HG03442 (cell line): ENCODE measurements around the gene NANOS3.
"Not testable (repeated sequence)": the region's sequence is repeated elsewhere in the genome, so short reads cannot be mapped to it uniquely, and the experiment has no call there.

Source experiments
- ATAC-seq: cut with Tn5 transposase; IDR thresholded peaks from one replicate; pipeline ENCODE4 v1.9.1; 2021; ENCODE audit warnings: mild to moderate bottlenecking, moderate library complexity; ENCODE audit not compliant: unreplicated experiment

The NANOS3 gene

DNA sequence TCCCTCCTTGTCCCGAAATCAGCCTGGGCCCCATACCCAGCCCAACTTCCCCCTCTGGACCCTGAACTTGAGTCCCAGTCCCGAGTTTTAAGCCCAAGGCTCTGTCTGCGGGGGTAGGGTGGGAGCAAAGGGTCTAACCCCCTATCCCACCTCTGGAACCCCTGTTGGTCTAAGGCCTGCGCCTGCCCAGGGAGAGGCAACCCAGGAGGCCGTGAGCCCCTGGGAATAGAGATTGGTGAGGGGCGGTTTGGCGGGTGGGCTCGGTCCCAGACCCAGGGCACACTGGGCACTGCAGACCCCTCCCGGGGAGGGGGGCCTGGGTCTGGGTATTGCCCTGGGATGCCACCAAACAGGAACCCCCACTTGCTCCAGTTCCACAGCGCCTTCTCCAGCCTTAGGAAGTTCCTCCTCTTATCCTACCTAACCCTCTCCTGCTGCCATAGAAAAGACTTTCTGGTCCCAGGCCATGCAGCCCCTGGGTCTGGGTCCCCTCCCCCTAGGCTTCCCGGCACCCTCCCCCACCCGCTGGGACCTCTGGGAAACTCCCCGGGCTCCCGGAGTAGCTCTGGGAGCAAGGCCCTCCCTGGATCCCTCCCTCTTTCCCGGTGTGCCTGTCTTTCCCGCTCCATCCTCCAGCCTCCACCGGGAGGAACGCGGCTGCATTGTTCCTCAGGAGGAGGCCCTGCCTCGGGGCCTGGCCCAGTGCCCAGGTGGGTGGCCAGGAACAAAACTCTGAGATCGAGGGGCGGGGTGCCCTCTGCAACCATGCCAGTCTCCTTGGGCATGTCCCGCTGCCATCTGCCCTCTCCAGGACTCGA is 33.6 kb upstream of the NANOS3 start:
- ATAC-seq = no peak

DNA sequence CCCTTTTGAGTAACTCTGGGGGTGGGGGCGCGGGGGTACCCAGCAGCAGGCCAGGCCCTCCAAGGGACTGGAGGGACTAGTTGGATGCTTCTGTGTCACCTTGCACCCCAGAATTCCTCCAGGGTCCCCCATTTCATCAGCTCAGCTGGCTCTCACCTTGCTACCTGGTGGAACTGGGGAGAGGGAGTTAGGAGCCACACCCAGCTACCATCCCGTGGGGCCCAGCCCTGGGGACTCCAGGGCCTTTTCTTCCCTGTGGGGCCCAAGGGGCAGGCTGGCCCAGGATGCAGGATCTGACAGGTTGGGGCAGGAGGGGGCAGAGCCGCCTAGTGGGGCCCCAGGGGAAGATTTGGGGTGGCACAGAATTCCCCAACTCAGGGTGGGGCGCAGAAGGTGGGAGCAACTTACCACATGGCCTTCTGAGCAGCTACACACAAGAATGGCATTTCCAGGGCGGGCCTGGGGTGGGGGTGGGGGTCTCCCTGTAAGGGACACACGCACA is 32.8 kb upstream of the NANOS3 start:
- no peak for ATAC-seq

DNA sequence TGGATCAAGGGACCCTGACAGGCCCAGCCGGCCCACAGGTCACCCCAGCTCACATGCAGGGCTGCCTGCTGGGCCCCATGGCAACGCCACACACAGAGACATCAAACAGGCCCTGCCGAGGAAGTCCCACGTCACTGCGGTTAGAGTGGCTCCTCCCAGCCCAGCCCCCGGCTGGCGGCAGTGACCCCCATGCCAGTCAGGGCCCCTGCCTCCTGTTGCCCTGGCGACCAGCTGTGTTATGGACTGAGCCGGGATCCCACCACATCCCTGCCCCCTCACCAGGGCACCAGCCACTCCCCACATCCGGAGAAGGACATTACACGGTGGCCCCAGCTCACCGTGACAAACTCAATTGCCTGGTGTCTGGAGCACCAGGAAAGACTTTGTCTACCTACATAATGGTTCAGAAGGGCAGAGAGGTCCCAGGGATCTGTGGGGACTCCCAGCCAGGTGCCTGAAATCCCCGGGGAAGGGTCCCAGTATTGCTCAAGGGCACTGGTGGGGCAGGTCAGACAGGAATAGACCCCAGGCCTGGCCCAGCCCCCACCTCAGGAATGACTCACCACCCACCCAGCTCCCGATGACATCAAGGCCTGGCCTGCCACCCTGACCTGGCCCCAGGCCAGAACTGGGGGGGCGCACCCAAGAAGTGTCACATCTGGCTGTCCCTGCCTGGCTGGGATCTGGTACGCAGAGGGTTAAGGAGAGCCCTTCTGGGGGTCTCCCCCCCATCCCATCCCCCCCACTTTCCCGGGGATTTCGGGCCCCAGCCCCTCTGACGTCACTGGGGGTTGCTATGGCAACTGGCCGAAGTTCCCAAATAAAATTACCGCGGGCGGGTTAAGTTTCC is 30.2 kb upstream of the NANOS3 start:
- peak; percentile 49 for ATAC-seq

GRCh38 chr19:13847407-13848339 is 29.3 kb upstream of the NANOS3 start:
- peak; percentile 24 for ATAC-seq

GRCh38 chr19:13848340-13848677 is 28.6 kb upstream of the NANOS3 start:
- ATAC-seq = no peak

- ATAC-seq = no peak
These were observed 27.9 kb upstream of the NANOS3 start for GRCh38 chr19:13848798-13849676.

DNA sequence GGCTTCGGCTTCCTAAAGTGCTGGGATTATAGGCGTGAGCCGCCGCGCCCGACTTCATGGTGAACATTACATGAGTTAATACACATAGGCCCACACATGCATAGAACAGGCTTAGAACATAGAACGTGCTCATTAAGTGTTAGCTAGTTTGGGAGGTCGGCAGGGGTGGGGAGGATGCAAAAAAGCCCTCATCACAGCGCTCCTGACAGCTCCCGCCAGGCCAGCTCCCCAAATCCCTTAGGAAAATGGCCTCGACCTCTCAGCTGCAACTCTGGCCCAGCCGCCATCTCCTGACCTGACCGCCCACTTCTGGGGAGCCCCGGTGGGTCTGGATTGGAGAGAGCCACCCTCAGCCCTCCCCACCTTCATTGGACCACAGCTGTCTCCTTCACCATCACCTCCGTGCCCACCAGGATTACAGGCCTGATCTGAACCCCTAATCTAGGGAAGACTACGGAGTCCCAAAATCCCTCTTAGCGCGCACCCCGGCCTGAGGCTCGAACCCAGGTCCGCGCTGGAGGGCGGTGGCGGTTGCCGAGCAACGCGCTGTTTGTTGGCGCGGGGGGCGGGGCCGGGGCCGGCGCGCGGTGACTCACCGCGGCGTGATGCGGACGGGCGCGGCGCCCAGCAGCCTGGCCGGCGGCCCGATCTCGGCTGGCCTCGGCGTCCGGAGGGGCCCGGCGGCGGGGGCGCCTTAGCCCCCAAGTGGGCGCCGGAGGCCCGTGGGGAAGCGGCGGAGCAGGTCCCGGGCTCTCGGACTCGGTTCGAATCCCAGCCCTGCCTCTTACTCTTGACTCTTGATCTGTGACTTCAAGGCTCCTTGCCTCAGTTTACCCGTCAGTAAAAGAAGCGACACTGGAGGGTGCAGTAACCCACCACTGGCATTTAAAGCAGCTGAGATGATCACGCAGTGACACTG is 26.7 kb upstream of the NANOS3 start:
- no peak for ATAC-seq

GRCh38 chr19:13850910-13851733 is 25.8 kb upstream of the NANOS3 start:
- no peak for ATAC-seq

DNA sequence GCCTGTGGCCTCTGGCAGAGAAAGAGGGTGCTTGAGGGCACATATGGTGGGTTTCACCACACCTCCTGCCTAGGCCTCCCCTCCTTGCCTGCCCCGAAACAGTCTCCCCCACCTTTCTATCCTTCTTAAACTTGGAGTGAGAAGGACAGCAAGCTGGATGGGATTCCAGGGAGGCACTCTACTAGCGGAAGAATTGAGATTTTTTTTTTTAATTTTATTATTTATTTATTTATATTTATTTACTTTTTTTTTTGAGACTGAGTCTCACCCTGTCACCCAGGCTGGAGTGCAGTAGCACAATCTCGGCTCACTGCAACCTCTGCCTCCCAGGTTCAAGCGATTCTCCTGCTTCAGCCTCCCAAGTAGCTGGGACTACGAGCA is 25.2 kb upstream of the NANOS3 start:
- ATAC-seq = not testable (repeated sequence)

GRCh38 chr19:13852171-13852707 is 24.7 kb upstream of the NANOS3 start:
- not testable (repeated sequence) for ATAC-seq

DNA sequence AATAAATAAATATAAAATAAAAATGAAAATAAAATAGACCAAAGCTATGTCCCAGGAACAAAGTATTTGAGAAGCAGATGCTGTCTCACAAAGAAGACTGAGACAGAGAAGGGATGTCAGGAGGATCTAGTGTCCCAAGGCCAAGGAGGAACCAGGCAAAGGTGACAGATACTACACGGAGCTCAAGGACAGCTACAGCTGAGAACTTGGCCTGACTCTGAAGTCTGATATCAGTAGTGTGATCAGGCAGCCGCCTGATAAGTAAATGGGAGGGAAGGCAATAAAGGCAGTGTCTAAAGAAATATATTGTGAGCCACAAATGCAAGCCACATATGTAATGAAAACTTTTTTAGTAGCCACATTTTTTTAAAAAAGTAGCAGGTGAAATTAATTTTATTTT is 20.4 kb upstream of the NANOS3 start:
- no peak for ATAC-seq

- ATAC-seq = no peak
These were observed 17.5 kb upstream of the NANOS3 start for GRCh38 chr19:13859361-13859880.

GRCh38 chr19:13860679-13861391 is 16.1 kb upstream of the NANOS3 start:
- no peak for ATAC-seq

DNA sequence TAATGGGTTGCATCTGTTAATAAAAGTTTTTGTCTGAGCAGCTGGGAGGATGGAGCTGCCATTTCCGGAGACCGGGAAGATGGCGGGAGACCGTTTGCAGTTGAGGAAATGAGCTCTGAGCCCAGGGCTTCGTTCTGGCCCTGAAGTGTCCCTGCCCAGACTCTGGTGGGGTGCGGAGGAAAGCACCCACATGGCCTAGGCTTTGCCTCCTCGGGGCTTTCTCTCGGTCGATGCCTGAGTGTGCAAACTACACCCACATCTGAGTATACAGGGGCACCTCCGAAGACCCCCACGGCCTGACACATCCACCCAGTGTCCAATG is 15.6 kb upstream of the NANOS3 start:
- peak; percentile 34 for ATAC-seq

DNA sequence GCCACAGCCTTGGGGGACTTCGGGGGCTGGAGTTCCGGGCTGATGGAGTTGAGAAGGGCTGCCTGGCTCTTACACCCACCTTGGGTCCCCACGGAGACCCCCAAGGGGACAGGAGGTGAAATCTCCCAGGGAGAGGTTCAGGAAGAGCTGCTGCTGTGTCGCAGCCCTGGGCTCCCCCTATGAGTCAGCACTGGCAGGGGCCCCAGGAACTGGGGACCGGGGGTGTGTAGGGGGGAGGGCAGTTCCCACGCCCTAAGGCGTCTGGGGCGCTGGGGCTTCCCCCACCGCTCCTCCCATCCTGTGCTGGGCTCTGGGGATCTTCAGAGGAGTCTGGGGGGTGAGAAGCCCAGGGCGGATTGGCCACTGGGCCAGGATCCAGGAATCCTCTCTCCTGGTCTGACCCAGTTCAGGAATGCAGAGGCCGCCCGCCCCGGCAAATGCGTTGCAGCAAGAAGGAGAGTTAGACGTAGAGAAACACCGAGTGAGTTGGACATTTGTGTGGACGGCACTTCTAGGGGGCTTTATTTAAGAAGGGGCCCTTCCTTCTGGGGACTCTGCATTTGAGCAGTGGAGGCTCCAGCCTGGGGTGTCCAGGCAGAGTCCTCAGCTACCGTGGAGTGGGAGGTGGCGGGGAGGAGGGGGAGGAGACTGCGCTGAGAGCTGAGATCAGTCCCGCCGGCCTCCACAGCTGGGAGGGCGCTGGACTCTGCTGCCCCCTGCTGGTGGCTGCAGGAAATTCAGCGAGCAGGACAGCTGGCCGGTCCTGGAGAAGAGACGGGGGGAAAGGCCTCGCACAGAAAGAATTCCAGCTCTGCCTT is 15.0 kb upstream of the NANOS3 start:
- peak; percentile 62 for ATAC-seq

- no peak for ATAC-seq
These were observed 12.8 kb upstream of the NANOS3 start for GRCh38 chr19:13864046-13864666.
